PC-3 (cell line): ENCODE measurements around the gene BPI.

Experiments
- EZH2 ChIP-seq: fragments of 300-600 bp; sonication (generic); IDR thresholded peaks from one replicate; pipeline ENCODE4 v1.6.1; 2017; ENCODE audit warnings: antibody characterized with exemption, mild to moderate bottlenecking, low read length; ENCODE audit not compliant: unreplicated experiment
- TF ChIP-seq, protein P1 (sequence below): fragments of 300-600 bp; sonication (generic); conservative IDR thresholded peaks from 2 replicates; pipeline ENCODE4 v1.5.1; 2017; ENCODE audit warnings: antibody characterized with exemption, low read depth, mild to moderate bottlenecking, low read length

DNA sequence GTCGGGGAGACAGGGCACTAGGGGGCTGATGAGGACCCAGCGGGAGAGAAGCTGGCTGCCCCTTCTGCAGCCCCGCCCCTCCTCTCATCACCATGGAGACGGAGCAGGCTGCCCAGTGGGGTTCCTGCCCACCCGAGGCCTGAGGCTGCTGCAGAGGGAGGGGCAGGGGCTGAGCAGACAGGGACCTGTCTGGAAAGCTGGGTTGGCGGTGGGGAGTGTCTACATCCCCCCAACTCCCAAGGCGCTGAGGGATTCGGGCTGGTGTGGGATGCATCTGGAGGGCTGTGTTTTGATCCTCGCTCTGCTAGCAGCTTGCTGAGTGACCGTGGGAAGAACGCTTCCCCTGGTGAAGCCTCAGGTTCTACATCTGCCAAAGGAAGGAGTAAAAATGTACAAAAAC is 1.2 kb upstream of the BPI start:
- TF ChIP-seq EZH2 = no peak
- TF ChIP-seq, protein P1, sequence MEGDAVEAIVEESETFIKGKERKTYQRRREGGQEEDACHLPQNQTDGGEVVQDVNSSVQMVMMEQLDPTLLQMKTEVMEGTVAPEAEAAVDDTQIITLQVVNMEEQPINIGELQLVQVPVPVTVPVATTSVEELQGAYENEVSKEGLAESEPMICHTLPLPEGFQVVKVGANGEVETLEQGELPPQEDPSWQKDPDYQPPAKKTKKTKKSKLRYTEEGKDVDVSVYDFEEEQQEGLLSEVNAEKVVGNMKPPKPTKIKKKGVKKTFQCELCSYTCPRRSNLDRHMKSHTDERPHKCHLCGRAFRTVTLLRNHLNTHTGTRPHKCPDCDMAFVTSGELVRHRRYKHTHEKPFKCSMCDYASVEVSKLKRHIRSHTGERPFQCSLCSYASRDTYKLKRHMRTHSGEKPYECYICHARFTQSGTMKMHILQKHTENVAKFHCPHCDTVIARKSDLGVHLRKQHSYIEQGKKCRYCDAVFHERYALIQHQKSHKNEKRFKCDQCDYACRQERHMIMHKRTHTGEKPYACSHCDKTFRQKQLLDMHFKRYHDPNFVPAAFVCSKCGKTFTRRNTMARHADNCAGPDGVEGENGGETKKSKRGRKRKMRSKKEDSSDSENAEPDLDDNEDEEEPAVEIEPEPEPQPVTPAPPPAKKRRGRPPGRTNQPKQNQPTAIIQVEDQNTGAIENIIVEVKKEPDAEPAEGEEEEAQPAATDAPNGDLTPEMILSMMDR = no peak
